Suprapubic skin (tissue), 3 donors: ENCODE data around the gene FSIP1.

Experiments used
- POLR2AphosphoS5 ChIP-seq, 3 donors: sonication (generic); formaldehyde crosslinking; IDR thresholded peaks; one replicate each; pipeline ENCODE4 v1.6.1; 2017; ENCODE audit warnings: antibody characterized with exemption in 3 of 3
- TF ChIP-seq, protein P1 (sequence below), 2 donors: fragments of 200-600 bp in 1 of 2; fragments of 450-650 bp in 1 of 2; sonication (generic) in 1 of 2; IDR thresholded peaks; one replicate each; pipeline ENCODE4 v1.5.1; 2016 to 2019; ENCODE audit warnings: antibody characterized with exemption in 2 of 2, mild to moderate bottlenecking in 1 of 2, moderate library complexity in 1 of 2

DNA sequence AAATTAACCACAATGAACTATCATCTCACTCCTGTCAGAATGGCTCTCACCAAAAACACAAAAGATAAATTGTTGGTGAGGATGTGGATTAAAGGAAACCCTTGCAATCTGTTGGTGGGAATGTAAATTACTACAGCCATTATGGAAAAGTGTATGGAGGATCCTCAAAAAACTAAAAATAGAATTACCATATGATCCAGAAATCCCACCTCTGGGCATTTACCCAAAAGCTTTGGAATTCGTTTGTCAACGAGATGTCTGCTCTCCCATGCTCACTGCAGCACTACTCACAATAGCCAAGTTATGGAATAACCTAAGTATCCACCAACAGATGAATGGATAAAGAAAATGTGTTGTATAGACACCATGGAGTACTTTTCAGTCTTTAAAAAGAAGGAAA lies 21.6 kb downstream of the FSIP1 start:
- TF ChIP-seq, protein P1, sequence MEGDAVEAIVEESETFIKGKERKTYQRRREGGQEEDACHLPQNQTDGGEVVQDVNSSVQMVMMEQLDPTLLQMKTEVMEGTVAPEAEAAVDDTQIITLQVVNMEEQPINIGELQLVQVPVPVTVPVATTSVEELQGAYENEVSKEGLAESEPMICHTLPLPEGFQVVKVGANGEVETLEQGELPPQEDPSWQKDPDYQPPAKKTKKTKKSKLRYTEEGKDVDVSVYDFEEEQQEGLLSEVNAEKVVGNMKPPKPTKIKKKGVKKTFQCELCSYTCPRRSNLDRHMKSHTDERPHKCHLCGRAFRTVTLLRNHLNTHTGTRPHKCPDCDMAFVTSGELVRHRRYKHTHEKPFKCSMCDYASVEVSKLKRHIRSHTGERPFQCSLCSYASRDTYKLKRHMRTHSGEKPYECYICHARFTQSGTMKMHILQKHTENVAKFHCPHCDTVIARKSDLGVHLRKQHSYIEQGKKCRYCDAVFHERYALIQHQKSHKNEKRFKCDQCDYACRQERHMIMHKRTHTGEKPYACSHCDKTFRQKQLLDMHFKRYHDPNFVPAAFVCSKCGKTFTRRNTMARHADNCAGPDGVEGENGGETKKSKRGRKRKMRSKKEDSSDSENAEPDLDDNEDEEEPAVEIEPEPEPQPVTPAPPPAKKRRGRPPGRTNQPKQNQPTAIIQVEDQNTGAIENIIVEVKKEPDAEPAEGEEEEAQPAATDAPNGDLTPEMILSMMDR (IDR thresholded peaks at IDR 0.05): no peak
- TF ChIP-seq POLR2AphosphoS5 (IDR thresholded peaks at IDR 0.05): no peak
